Kidney tubule cell (primary cell): Measurements from ENCODE around the gene FMNL1.
A peak's percentile ranks its signal among the peaks of the same experiment; 100 is the strongest.

ENCODE experiments used
- DNase-seq: peaks from one replicate; pipeline ENCODE4 v3.0.0-alpha.2; 2018; ENCODE audit warnings: low spot score

The FMNL1 gene

DNA sequence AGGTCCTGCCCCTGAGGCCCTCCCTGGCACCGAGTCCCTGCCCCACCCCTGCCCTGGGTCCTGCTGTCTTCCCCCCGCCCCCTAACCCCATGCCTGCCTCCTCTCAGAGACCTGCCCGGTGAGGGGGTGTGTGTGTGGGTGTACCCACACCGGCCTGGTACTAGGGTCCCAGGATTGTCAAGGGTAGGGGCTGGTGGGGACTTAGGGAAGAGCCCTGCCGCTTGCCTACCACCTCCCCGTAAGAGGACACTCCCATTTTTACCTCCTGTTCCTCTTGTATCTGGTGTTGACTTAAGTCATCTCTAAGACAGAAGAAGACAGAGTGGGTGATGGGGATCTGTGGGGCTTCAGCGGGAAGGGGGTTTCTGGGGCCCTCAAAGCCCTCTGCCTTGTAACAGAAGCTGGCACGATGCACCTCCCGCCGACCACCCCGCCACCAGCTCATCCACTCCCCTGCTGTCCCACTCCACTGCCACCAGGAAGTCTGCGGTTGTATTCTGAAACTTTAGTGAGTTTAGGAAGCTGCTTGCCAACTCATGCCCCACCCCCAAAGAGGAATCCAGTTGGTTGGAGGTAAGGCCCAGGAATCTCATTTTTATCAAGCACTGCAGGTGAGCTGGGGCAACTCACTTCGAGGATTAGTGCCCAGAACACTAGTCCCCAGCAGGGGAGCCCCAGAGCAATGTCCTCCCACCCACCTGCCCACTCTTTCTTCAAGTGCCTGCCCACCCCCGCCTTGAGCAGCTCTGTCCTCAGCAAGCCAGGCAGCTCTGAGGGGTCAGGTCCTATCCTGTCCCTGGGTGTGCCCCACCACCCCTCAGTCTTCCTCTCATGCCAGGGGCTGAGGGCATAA is 34.7 kb downstream of the FMNL1 start:
- peak; percentile 49 for DNase-seq

DNA sequence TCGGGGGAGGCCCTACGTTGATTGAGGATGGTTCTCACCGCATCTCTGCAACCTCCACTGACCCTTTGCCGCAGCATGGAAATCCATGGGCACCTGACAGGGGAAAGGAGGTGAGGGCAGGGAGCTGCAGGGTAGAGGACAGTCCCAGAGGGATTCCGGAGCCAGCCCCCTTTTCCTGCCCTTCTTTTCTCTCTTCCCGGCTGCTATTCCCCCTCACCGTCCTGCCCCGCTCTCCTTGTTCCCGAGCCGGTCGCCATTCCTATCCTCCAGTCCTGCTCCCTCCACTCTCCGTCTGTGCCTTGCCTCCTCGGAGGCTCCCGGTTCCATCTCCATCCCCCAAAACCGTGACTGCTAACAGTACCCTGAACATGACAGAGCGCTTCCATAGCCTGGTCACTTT is 35.4 kb downstream of the FMNL1 start:
- no peak for DNase-seq

DNA sequence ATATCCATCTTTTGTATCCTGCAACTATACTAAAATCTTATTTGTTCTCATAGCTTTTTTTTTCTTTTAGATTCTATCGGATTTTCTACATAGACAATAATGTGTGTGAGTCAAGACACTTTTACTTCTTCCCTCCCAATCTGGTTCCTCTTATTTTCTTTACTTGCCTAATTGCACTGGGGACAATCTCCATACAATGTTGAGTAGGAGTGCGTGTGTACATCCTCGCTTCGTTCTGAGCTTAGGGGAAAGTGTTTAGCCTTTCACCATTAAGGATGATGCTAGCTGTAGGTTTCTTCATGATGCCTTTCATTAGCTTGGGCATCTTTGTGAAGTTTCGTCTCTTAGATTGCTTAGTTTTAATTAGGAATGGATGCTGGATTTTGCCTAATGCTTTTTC is 37.3 kb downstream of the FMNL1 start:
- DNase-seq: no peak

DNA sequence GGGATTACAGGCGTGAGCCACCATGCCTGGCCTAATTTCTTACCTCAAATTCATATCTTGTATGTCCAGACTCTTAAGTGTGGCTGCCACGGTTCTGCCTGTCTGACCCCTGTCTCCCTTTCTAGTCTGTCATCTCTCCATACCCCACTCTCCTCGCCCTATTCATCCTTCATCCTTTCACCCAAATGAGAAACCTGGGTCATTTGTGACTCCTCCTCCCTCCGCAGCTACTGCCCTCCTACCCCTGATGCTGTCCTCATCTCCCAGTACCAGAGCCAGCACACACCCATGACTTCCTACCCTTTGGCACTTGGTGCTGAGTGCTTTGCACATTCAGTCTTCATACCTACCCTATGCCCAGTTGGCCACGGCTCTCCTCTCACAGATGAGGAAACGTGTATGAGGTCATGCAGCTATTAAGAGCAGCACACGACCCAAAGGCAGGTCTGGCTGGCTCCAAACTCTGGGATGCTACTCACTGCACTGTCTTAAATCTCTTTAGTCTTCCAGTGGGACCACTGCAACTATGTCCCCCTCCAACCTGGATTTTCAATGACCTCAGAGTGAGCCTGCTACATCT is 38.6 kb downstream of the FMNL1 start:
- no peak for DNase-seq

DNA sequence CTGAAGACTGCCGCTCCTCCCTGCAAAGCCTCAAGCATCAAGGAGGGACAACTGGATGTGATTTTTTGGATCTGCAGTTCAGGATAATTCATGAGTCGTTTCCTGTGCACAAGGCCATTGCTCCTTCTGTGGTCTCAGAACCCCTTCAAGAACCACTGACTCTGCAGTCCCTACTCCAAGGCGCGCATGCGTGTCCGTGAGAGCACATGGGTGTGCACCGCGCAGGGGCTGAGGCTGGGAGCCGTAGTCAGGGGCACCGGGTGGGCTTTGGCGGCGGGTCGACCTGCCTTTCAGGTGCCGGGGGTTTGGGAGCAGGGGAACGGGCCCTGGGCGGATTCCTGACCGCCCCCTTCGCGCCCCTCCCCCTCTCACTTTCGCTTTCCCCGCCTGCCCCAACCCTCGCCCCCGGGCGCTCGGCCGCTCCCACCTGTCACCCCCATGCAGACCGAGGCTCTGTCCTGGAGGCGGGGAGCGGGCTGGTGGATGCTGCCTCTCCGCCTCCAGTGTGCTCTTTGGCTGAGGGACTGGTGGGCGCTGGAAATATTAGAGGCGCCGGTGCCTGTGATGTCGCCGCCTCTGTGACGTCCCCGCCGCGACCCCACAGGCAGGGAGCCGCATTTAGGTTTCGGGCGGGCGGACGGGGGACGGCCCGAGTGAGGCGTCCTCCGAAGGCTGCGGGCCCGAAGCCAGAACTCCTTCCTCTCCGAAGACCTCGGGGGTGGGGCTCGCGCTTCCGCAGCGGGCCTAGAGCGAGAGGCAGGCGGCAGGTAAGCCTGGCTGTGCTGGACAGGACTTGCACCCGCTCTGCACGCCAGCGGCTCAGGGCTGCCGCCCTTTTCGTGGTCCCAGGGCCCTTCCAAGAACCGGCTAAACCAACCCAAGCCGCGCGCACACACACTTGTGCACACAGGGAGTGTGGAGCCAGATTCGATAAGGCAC is 40.2 kb downstream of the FMNL1 start, which contains the start of gene SPATA32:
TSS of gene SPATA32 (minus strand) at position 518 of the 939 bp plus-strand sequence. CDS start at position 440, 78 bp downstream.
- peak; percentile 39 for DNase-seq

DNA sequence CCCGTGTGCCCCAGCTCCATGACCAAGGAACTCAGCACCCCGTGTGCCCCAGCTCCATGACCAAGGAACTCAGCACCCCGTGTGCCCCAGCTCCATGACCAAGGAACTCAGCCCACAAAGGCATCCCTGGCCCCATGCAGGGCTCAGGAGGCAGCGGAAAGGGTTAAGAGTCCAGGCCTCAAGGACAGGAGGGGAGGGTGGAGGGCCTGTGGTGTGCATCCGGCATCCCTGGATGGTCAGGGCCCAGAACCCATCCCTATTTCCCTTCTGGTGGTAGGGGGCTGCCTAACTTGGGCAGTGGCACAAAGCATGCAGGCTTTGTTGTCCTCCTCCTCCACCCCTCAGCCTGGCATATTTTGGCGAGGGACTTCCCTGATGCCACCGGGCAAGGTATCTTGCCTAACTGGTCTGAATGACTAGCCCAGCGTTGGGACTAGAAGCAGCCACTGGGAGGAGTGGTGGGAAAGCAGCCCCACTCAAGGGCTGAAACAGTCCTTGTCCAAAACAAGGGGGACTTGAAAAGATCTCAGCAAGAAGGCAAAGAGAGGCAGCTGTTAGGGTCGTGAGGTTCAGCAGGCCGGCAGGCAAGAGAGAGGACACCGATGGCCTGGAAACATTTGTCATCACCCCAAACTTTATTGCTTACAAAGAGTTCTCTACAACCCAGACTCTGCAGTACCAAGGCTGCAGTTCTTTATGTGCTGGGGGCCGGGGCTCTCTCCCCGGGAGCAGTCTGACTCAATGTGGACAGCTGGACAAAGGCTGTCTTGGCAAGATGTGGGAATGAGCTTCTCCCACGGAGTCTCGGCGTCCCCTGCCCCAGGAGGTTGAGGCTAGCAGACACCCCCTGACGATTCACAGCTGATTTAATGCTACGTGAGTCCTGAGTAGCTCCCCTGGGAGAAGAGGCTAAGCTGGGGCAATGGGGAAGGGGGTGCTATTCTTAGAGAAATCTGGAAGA is 41.1 kb downstream of the FMNL1 start:
- no peak for DNase-seq

DNA sequence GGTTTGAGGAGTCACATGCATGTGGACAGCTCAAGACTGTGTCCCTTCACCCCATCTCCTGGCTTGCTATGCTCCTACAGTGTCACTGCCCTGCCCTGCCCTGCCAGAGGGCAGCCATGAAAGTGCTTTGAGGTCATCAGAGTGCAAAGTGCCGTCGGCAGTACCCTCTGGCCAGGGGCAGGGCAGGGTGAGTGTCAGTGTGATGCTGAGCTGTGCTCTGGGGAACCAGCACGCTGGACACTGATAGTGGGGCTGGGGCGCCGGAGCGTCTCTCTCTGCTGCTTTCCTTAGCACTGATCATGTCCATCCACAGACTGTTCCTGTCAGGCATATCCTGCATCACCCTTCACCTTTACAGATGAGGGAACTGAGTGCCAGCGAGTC is 41.8 kb downstream of the FMNL1 start:
- no peak for DNase-seq

DNA sequence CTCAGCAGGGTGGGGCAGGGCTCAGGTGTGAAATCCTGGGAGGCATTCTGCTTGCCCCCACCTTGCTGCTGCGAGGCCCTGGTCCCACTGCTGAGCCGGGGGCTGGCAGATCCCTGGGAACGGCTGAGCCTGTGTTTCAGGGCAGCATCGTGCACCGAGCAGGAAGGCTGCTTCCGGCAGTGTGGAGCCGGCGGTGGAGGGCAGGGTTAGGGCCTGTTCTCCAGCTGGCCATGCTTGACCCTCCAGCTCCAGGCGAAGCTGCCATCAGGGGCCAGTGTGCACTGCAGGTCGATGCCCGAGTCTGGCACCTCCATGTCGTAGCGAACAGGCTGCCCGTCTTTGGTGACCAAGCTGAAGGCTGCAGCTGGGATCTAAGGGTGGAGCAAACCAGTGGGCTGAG is 42.7 kb downstream of the FMNL1 start:
- DNase-seq: no peak

DNA sequence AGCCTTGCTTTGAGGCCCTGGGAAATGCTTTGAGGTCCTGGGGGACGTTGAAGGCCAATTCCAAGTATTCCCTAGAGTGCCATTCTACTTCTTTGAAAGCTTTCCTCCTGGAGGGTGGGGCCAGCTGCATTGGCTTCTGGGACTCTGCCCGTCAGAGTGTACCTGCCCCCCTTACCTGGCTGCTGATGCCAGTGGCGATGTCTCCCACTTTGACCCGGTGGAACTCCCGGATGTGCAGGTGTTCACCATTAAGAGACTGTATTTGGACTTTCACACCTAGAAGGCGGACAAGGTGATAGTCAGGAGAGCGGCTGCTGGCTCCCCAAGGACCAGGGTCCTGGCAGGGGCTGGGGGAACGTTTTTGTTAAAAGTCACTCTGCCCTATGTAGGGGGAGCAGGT is 43.3 kb downstream of the FMNL1 start:
- no peak for DNase-seq

DNA sequence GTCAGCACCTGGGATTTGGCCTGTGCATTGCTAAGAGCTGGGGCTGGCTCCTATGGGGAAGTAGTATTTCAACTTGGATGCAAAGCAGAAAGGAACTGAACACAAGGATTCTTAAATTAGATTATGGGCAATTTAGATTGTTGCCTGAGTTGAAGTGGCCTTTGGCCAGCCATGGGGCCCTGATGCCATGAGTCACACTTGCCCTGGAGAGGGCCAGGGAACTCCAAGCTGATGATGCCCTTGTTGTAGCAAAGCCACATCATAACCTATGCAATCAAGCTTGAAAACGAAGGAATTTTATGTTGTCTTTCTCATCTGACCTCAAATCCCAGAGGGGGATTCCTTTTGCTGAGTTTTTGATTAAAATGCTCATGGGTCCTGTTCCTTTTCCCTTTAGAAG is 44.1 kb downstream of the FMNL1 start:
- peak; percentile 86 for DNase-seq

DNA sequence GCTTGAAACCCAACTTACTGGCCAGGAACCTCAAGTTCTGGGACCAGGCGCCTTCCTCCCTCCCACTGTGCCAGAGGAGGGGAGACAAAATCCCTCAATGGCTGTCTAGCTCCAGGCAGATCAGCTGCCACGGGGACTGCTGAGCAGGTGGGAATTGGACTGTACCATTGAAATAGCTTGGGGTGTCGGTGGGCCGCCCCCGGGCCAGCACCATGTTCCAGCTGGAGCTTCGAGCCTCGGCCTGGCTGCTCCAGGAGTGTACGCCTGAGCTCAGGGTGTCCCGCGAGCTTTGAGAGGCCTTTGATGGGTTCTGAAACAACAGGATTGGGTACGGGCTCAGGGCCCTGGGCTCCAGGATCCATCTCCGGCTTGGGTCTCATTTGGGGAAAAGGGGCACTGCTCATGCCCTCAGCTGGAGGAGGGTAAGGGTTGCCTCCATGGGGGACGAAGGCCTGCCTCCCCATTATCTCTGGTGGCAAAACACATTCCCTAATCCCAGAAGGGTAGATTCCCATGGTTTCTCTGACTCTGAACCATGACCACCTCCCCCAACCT is 44.8 kb downstream of the FMNL1 start:
- no peak for DNase-seq

DNA sequence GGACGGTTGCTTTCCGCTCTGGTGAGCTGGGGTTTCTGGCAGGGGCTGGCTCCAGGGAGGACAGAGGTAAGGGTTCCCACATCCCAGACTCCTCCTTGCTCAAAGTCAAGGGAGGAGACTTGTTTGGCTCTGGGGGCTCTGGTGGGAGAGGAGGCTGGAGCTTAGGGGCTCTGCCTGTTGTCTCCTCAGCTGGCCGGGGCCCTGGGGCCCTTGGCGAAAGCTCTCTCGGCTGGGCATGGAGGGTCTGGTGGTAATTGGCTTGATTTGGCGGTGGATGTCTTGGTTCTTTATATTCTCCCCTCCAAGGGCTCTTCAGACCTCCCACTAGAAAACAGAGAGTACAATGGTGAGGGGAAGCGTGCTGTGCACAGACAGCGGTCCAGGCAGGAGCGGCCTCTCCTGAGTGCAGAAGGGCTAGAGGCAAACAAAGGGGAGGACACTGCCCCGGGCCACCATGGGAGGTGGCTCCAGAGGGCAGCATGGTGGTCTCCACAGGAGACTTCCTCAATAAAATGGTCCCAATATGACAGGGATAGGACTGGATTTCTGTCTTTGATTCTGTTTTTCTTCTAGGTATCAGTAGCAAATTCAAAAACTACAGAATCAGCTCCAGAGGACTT is 45.9 kb downstream of the FMNL1 start:
- no peak for DNase-seq

DNA sequence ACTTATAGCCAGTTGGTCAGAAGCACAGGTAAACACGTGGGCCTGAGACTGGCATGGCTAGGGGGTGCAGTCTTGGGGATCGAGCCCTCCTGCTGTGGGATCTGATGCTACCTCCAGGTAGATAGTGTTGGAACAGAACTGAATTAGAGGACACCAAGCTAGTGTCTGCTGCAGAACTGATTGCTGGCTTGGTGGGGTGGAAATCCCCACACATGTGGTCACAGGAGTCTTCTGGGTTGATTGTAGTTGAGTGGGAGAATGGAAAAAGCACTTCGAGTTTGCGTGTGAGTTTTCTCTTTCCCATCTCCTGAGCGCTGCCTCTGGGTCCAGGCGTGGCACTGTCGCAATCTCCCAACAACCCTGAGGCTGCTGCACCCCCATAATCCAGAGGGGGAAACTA is 48.2 kb downstream of the FMNL1 start:
- no peak for DNase-seq

DNA sequence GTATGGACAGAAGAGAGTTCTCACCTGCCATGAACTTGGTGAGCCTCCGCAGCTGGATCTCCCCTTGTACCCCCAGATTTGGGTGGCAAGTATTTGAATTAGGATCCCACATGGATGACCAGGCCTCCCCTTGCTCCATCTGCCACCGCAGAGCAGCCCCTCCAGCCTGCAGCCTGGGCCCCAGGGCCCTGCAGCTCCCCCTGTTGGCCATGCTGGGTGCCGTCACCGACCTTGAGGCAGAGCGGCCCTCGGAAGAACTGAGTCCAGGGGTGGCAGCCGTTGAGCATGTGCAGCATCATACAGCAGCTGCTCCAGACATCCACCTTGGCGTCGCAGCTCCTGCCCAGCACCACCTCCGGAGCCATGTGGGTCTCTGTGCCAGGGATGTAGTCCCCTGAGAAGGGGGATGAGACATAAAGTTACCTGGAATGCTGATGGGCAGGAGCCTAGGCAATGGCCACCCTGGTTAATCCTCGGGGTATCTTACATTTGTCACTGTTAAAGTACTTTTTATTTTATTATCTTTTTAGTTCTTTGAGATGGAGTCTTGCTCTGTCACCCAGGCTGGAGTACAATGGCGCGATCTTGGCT is 49.2 kb downstream of the FMNL1 start:
- no peak for DNase-seq

DNA sequence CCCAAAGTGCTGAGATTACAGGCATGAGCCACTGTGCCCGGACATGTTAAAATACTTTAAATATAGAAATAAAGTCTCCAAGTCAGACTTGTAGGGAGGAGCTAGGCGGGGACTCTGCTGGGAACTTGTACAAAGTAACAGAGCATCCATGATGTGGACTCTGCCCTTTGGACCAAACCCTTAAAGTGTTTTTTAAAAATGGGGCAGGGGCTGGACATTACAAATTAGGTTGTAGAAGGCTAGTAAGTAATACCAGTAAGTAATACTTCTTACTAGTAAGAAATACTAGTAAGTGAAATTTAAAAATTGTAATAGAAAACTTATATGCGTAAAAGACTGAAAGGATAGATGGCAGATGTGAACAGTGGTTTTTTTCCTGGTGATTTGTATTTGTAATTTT is 49.9 kb downstream of the FMNL1 start:
- no peak for DNase-seq

DNA sequence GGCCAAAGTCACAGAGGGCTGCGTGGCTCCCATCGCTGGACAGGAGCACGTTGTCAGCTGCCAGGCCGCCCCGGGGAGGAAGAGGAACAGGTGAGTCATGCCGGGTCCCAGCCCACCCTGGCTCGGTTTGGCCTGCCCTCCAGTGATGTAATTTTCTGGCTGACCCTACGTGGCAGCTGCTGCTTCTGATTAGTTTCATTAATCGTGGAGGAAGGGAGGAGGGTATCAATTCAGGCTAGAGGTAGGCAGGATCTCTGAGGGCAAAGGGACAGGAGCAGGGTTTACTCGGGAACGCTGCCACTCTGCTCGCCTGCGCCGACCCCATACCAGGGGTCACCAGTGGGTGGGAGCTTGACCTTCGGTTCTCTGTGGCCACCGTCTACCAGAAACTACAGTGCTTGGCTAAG is 51.9 kb downstream of the FMNL1 start:
- DNase-seq: no peak

DNA sequence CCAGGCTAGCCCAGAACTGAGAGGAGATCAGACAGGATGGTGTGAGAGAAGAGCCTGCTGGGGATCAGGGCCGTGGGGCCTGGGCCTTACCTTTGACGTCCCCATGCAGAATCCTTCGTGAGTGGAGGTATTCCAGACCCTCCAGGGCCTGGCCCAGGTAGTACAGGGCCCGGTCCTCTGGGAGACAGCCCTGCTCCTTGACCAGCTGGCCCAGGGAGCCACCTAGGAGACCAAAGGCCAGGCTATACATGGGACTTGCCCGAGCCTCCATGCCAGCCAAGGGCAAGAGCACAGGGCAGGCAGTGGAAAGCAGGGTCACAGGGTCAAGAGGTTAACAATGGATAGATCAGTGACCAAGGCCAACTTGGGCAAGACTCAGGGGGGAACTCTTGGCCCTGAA is 52.3 kb downstream of the FMNL1 start:
- DNase-seq: no peak

DNA sequence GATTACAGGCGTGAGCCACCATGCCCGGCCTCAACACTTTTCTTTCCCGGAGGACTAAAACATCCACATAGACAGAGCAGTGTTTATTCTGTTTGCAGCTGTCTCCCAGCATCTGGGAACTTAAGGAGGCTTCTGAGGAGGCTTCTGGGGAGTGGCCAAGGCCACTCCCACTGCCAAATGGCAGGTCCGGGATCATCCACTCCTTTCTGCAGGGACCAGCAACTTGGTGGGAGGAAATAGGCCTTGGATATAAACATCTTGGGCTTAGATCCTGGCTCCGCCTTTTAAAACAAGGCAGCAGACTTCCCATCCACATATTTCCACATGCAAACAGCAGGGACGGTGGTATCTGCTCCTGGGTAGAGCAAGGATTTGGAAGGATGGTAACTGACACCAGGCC is 54.3 kb downstream of the FMNL1 start:
- DNase-seq: no peak

DNA sequence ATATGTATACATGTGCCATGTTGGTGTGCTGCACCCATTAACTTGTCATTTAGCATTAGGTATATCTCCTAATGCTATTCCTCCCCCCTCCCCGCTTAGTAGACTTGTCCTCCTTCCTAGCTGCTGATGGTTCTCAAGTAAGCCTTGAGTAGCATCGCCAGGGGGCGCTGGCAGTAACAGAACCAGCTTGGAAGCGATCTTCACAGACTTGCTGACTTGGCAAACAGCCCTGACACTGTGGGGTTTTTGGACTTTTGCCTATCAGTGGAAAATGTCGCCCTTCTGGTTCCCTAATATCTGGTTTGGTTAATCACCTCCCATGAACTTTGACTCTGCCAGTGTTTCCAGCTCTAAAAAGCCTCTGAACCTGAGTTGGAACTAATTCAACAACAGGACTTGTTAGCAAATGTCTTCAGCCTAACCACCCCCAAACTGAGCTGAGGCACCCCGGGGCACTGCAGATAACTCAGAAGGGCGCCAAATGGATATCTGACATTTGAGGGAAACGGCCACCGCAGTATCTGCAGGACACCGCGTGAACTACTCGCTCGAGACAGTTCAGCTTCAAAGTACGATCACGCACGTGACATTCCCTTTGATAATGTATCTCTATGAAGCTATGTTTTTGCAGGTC is 55.6 kb downstream of the FMNL1 start:
- peak; percentile 89 for DNase-seq

DNA sequence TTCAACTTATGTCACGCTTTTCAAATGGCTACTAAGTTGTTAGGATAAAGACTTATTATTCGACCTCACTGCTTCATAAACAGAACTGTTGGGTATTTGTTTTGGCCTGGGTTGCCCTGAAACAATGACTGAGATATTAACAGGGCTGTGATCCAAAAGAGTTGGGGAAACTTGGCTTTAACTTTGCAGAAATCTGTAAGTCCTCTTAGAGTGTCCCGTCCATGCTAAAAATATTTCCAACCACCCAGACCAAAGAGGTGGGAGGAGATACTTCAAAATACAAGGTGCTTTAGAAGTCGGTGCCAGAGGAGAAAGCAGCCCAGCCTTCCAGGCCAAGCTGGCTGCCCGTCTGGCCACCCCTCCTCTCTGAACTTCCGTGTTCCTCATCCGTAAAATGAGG is 56.3 kb downstream of the FMNL1 start:
- no peak for DNase-seq
